Prostate gland (tissue), 2 donors: ENCODE results near the gene GNB3. TPM values are rescaled to one million over a fixed set of nuclear protein-coding genes. Genes with fewer than 3 reads are reported as not detected.

Experiments used
- DNase-seq: peaks from one replicate; pipeline ENCODE4 v3.0.0-alpha.2; 2019; ENCODE audit warnings: low spot score
- H3K27ac ChIP-seq, 2 donors: fragments of 200-600 bp; sonication (generic); 2 replicates each; pipeline ENCODE4 v1.5.1; 2017 to 2019
- H3K27me3 ChIP-seq: fragments of 200-600 bp; sonication (generic); replicated peaks from 2 replicates; pipeline ENCODE4 v1.5.1; 2019; ENCODE audit not compliant: insufficient read depth
- H3K36me3 ChIP-seq, 2 donors: fragments of 200-600 bp; sonication (generic); 1 replicate in 1 of 2; 2 replicates in 1 of 2; pipeline versions ENCODE4 v1.5.1 to v1.8.1; 2017 to 2019
- H3K4me1 ChIP-seq: fragments of 200-600 bp; sonication (generic); replicated peaks from 2 replicates; pipeline ENCODE4 v1.5.1; 2019
- H3K4me3 ChIP-seq, 2 donors: fragments of 200-600 bp; sonication (generic); 2 replicates each; pipeline ENCODE4 v1.5.1; 2017 to 2019
- H3K9me3 ChIP-seq: fragments of 200-600 bp; sonication (generic); 2 replicates; pipeline ENCODE4 v1.5.1; 2017
- POLR2A ChIP-seq: fragments of 450-650 bp; IDR thresholded peaks from one replicate; pipeline ENCODE4 v1.6.1; 2016; ENCODE audit warnings: antibody characterized with exemption, mild to moderate bottlenecking
- POLR2AphosphoS5 ChIP-seq: sonication (generic); formaldehyde crosslinking; IDR thresholded peaks from one replicate; pipeline ENCODE4 v1.6.1; 2017; ENCODE audit warnings: antibody characterized with exemption
- WGBS: methylation state at CpG from one replicate; pipeline ENCODE4 v1.1.5; 2018; 5-methylcytosine and 5-hydroxymethylcytosine counted together
- intact Hi-C: fragments of 100-400 bp; cut with DNase I; formaldehyde crosslinking; loops from one replicate; pipeline ENCODE4 v1.14.2; 2022
- total RNA-seq, 2 donors: library from RNA; depleted of rRNA; stranded (reverse); fragments of >200 nt; gene quantifications; one replicate each; pipeline ENCODE4 v1.1.0, GENCODE V29; 2016
- TF ChIP-seq, protein P1 (sequence below), 4 experiments: fragments of 200-600 bp in 2 of 4; fragments of 450-650 bp in 2 of 4; sonication (generic) in 2 of 4; IDR thresholded peaks; 1 replicate in 3 of 4; 2 replicates in 1 of 4; pipeline ENCODE4 v1.5.1; 2016 to 2019; ENCODE audit warnings: antibody characterized with exemption in 4 of 4, mild to moderate bottlenecking in 2 of 4, moderate library complexity in 2 of 4

The GNB3 gene
- 1 to 10 TPM; 2.3 to 2.4 TPM for total RNA-seq

- Histone ChIP-seq H3K4me3 (no peak within 1 kb of the TSS), H3K4me1 (no peaks in the 10 kb centered on the region), H3K9me3 (no peaks in the 10 kb centered on the region), H3K36me3 (no peaks in the 10 kb centered on the region), H3K27me3 (no peaks in the 10 kb centered on the region), H3K27ac (no peak within 1 kb of the TSS)
- TF ChIP-seq POLR2AphosphoS5 (no peak), POLR2A (no peak)
- TF ChIP-seq, protein P1, sequence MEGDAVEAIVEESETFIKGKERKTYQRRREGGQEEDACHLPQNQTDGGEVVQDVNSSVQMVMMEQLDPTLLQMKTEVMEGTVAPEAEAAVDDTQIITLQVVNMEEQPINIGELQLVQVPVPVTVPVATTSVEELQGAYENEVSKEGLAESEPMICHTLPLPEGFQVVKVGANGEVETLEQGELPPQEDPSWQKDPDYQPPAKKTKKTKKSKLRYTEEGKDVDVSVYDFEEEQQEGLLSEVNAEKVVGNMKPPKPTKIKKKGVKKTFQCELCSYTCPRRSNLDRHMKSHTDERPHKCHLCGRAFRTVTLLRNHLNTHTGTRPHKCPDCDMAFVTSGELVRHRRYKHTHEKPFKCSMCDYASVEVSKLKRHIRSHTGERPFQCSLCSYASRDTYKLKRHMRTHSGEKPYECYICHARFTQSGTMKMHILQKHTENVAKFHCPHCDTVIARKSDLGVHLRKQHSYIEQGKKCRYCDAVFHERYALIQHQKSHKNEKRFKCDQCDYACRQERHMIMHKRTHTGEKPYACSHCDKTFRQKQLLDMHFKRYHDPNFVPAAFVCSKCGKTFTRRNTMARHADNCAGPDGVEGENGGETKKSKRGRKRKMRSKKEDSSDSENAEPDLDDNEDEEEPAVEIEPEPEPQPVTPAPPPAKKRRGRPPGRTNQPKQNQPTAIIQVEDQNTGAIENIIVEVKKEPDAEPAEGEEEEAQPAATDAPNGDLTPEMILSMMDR (IDR thresholded peaks at IDR 0.05), result no peak
- 60% methylated on average over 23 of the region's 24 CpGs for WGBS
- no peak for DNase-seq
- intact Hi-C loops, result no loop called here
Observed at GRCh38 chr12:6840761-6841515, at the start of gene GNB3. Gene GNB3 (plus strand): TSS chr12:6840925. CDS start chr12:6841288, 363 bp downstream.

DNA sequence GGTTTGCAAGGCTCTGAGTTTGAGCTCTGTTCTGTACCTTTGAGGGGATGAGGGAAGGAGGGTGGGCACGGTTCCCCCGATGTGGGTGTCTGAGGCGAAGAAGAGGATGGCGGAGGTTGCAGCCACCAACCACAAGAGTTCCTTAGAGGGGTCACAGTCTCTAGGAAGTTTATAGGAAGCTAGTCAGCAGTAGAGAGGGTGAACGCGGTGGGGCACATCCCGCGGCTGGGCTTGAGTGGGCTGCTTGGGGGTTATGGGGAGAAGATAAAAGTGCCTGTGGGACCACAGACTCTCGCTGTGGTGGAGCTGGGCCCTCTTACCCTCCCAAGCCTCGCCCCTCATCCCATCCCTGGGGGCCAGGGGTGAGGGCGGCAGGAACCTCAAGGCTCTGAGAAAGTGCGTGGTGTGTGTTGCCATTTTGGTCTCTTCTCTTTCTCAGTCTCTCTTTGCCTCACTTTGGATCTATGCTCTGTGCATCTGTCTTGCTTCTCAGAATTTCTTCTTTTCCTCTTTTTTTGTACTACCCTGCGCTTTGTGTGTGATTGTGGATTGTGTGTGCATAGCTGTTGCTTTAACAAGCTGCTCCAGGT, 48.7 kb upstream of the GNB3 start:
- Histone ChIP-seq H3K4me1 (no peaks in the 10 kb centered on the region), H3K36me3 (no peaks in the 10 kb centered on the region), H3K27ac (no peak overlapping the region), H3K27me3 (no peaks in the 10 kb centered on the region), H3K9me3 (no peaks in the 10 kb centered on the region), H3K4me3 (no peak overlapping the region)
- 88% methylated on average over 13 of the region's 13 CpGs for WGBS
- TF ChIP-seq POLR2AphosphoS5 (no peak), POLR2A (no peak)
- TF ChIP-seq, protein P1 (IDR thresholded peaks at IDR 0.05), result no peak
- no peak for DNase-seq
- intact Hi-C loops, result no loop called here

DNA sequence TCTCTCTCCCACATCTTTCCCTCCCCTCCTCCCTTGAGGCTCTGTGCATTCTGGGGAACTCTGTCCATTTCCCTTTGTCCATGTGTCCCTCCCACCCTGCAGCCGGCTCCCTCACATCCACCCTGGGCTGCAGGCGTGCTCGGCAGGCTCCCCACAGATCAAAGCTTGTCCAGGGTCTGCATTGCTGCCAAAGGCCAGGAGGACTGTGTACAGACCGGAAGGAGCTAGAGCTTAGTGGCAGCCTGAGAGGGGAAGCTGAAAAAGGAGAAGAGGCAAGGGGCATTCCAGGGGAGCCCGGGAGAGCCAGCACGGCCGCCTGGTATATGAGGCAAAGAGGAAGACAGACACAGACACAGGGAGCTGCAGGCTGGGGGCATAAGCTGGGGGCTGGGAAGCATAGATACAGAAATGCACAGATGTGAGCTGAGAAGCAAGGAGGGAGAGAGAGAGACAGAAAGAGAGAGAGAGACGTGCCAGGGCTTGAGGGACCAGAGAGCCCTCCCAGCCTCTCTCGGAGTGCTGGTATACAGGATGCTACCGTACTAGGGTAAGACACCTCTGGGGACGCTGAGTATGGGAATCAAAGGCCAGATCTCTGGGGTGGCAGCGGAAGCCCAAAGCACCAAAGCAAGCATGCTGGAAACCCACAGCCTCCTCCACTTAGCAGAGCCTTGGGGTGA, 48.1 kb upstream of the GNB3 start:
- Histone ChIP-seq H3K4me3 (no peak overlapping the region), H3K27ac (no peak overlapping the region), H3K27me3 (no peaks in the 10 kb centered on the region), H3K36me3 (no peaks in the 10 kb centered on the region), H3K4me1 (no peaks in the 10 kb centered on the region), H3K9me3 (no peaks in the 10 kb centered on the region)
- TF ChIP-seq, protein P1 (IDR thresholded peaks at IDR 0.05), result no peak
- TF ChIP-seq POLR2A (no peak), POLR2AphosphoS5 (no peak)
- DNase-seq, result no peak
- intact Hi-C loops, result no loop called here
- WGBS, result 18% methylated on average over 12 of the region's 12 CpGs

DNA sequence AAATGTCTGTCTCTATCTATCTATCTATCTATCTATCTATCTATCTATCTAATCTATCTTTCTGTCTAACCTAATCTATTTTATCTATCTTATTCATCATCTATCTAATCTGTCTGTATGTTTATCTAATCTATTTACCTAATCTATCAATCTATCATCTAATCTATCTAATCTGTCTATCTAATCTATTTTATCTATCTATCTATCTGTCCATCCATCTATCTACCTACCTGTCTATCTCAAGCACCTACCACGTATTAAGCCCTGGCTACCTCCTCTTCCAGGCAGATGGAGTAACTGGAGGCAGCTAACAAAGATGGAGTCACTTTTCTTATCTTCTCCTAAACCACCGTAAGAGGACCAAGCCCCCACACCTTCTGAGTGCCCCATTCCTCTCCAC, 45.6 kb upstream of the GNB3 start:
- H3K36me3 ChIP-seq, result no peaks in the 10 kb centered on the region
- H3K27ac ChIP-seq, result no peak overlapping the region
- 92% methylated on average over 2 of the region's 2 CpGs for WGBS
- TF ChIP-seq, protein P1 (IDR thresholded peaks at IDR 0.05), result no peak
- TF ChIP-seq POLR2AphosphoS5 (no peak), POLR2A (no peak)
- no peak for DNase-seq
- no peaks in the 10 kb centered on the region for H3K9me3 ChIP-seq
- no peaks in the 10 kb centered on the region for H3K4me1 ChIP-seq
- H3K27me3 ChIP-seq, result no peaks in the 10 kb centered on the region
- intact Hi-C loops, result no loop called here
- no peak overlapping the region for H3K4me3 ChIP-seq
